Myometrial cell (primary cell): Measurements from ENCODE around the gene ZNF441. TPM values are rescaled to one million over a fixed set of nuclear protein-coding genes. Genes with fewer than 3 reads are reported as not detected.

Experiments used
- total RNA-seq: library from RNA; depleted of rRNA; stranded (reverse); fragments of >200 nt; gene quantifications from 2 replicates; pipeline ENCODE4 v1.2.3, GENCODE V29; 2015

The ZNF441 gene
- 2.3 and 4.3 TPM in 2 replicates for total RNA-seq

GRCh38 chr19:11766597-11767591 lies at the start of gene ZNF441:
Gene ZNF441 (plus strand): TSS chr19:11767000. CDS start chr19:11767194, 194 bp downstream.

GRCh38 chr19:11738746-11739620 lies 27.8 kb upstream of the ZNF441 start, which contains the start of gene ZNF823:
Gene ZNF823 (minus strand): TSS chr19:11738946. CDS start chr19:11738819, 127 bp downstream.

GRCh38 chr19:11798391-11799330 lies 31.9 kb downstream of the ZNF441 start, which contains the start of gene ZNF491:
Gene ZNF491 (plus strand): TSS chr19:11798523. CDS start chr19:11805954, 7,431 bp downstream.

GRCh38 chr19:11814029-11814699 lies 47.4 kb downstream of the ZNF441 start, which contains the start of gene ZNF440:
Gene ZNF440 (plus strand): TSS chr19:11814273. CDS start chr19:11814448, 175 bp downstream.

Other genes with a start within 250 kb of the ZNF441 start
- 43.2 and 46.1 TPM in 2 replicates for gene ECSIT, start 237.9 kb upstream of the ZNF441 start, total RNA-seq
- gene CNN1, start 228.1 kb upstream of the ZNF441 start, total RNA-seq = 5.5 and 10.3 TPM in 2 replicates
- 46.3 and 65.7 TPM in 2 replicates for gene ELOF1, start 207.8 kb upstream of the ZNF441 start, total RNA-seq
- not detected in 2 replicates for gene ACP5, start 189.4 kb upstream of the ZNF441 start, total RNA-seq
- 8.1 and 8.7 TPM in 2 replicates for gene ZNF627, start 169.5 kb upstream of the ZNF441 start, total RNA-seq
- gene ZNF823, start 28.1 kb upstream of the ZNF441 start, total RNA-seq = 2.3 and 5.8 TPM in 2 replicates
- gene ZNF491, start 31.5 kb downstream of the ZNF441 start, total RNA-seq = 0.71 TPM in 1 of 2 replicates, not detected in the other
- 3.9 and 11.0 TPM in 2 replicates for gene ZNF440, start 47.3 kb downstream of the ZNF441 start, total RNA-seq
- 0.58 and 1.4 TPM in 2 replicates for gene ZNF439, start 81.7 kb downstream of the ZNF441 start, total RNA-seq
- 0.86 and 3.5 TPM in 2 replicates for gene ZNF69, start 120.8 kb downstream of the ZNF441 start, total RNA-seq
- 1.4 and 4.6 TPM in 2 replicates for gene ZNF700, start 158.1 kb downstream of the ZNF441 start, total RNA-seq
- gene ZNF763, start 198.0 kb downstream of the ZNF441 start, total RNA-seq = 0.53 and 0.86 TPM in 2 replicates